HL-60/S4 treated with phorbol 12-myristate 13-acetate at 8.2 ng/mL for 4 days and 3 days (cell line): Measurements from ENCODE around the gene C2CD2.

ENCODE experiments used
- in situ Hi-C: fragments of 300-500 bp; cut with MboI; formaldehyde crosslinking; loops from 2 replicates; pipeline ENCODE4 v1.15.0; 2022; ENCODE audit warnings: low sequenced_read_pairs

Gene C2CD2

GRCh38 chr21:41891132-41891531, 62.7 kb downstream of the C2CD2 start:
- in situ Hi-C loops = no loop called here

GRCh38 chr21:41890355-41890754, 63.5 kb downstream of the C2CD2 start:
- in situ Hi-C loops = no loop called here

GRCh38 chr21:41888749-41889376, 65.0 kb downstream of the C2CD2 start:
- in situ Hi-C loops = no loop called here

- in situ Hi-C loops = no loop called here
These were observed 66.2 kb downstream of the C2CD2 start for GRCh38 chr21:41887667-41888066.

- in situ Hi-C loops = no loop called here
These were observed 67.5 kb downstream of the C2CD2 start for GRCh38 chr21:41886328-41886727.

- in situ Hi-C loops = no loop called here
These were observed 68.3 kb downstream of the C2CD2 start for GRCh38 chr21:41885341-41886024.

GRCh38 chr21:41884501-41885030, 69.3 kb downstream of the C2CD2 start:
- in situ Hi-C loops = no loop called here

GRCh38 chr21:41883582-41883981, 70.2 kb downstream of the C2CD2 start:
- in situ Hi-C loops = no loop called here

GRCh38 chr21:41881051-41881450, 72.8 kb downstream of the C2CD2 start:
- in situ Hi-C loops = no loop called here

GRCh38 chr21:41880153-41880552, 73.7 kb downstream of the C2CD2 start:
- in situ Hi-C loops = no loop called here

- in situ Hi-C loops = no loop called here
These were observed 74.4 kb downstream of the C2CD2 start, which contains the start of gene PRDM15 for GRCh38 chr21:41879190-41879998. Gene PRDM15 (minus strand): TSS chr21:41879344. CDS start chr21:41860363, 18,981 bp downstream.

- in situ Hi-C loops = no loop called here
These were observed 75.0 kb downstream of the C2CD2 start for GRCh38 chr21:41878831-41879189.

- in situ Hi-C loops = no loop called here
These were observed 75.7 kb downstream of the C2CD2 start for GRCh38 chr21:41877901-41878830.

- in situ Hi-C loops = no loop called here
These were observed 76.7 kb downstream of the C2CD2 start for GRCh38 chr21:41876928-41877652.

GRCh38 chr21:41876396-41876795, 77.4 kb downstream of the C2CD2 start:
- in situ Hi-C loops = no loop called here

- in situ Hi-C loops = no loop called here
These were observed 78.7 kb downstream of the C2CD2 start for GRCh38 chr21:41875086-41875485.

GRCh38 chr21:41874611-41875010, 79.2 kb downstream of the C2CD2 start:
- in situ Hi-C loops = no loop called here

GRCh38 chr21:41873426-41873825, 80.4 kb downstream of the C2CD2 start:
- in situ Hi-C loops = no loop called here

- in situ Hi-C loops = no loop called here
These were observed 80.8 kb downstream of the C2CD2 start for GRCh38 chr21:41873005-41873404.
